RWPE2 (cell line): ENCODE results near the gene OBP2A.
A peak's percentile ranks its signal among the peaks of the same experiment; 100 is the strongest.

Experiments
- ATAC-seq: fragments of 200-7000 bp; cut with Tn5 transposase; 3 replicates; pipeline ENCODE4 v1.9.1; 2021; ENCODE audit warnings: low read depth
- DNase-seq: peaks from one replicate; pipeline ENCODE4 v3.0.0-alpha.2; 2020; ENCODE audit warnings: low spot score
- H3K27ac ChIP-seq: fragments of 450-650 bp; 2 replicates; pipeline ENCODE4 v1.5.1; 2017; ENCODE audit warnings: mild to moderate bottlenecking; ENCODE audit not compliant: poor library complexity, severe bottlenecking
- H3K27me3 ChIP-seq: fragments of 250-450 bp; sonication (Bioruptor Pico); 2 replicates; pipeline ENCODE4 v1.5.1; 2021; ENCODE audit warnings: mild to moderate bottlenecking, moderate library complexity; ENCODE audit not compliant: insufficient read depth, poor library complexity, severe bottlenecking
- H3K36me3 ChIP-seq: fragments of 250-450 bp; sonication (Bioruptor Pico); 2 replicates; pipeline ENCODE4 v1.5.1; 2020; ENCODE audit warnings: low read depth, mild to moderate bottlenecking, moderate library complexity
- H3K4me1 ChIP-seq: fragments of 250-450 bp; sonication (Bioruptor Pico); 2 replicates; pipeline ENCODE4 v1.5.1; 2021; ENCODE audit warnings: mild to moderate bottlenecking, moderate library complexity; ENCODE audit not compliant: insufficient read depth, poor library complexity, severe bottlenecking
- H3K4me3 ChIP-seq: fragments of 250-450 bp; sonication (Bioruptor Pico); 2 replicates; pipeline ENCODE4 v1.5.1; 2021; ENCODE audit warnings: mild to moderate bottlenecking, moderate library complexity; ENCODE audit not compliant: severe bottlenecking
- H3K9me3 ChIP-seq: fragments of 250-450 bp; sonication (Bioruptor Pico); 2 replicates; pipeline ENCODE4 v1.5.1; 2021; ENCODE audit warnings: mild to moderate bottlenecking, moderate library complexity; ENCODE audit not compliant: severe bottlenecking
- TF ChIP-seq, protein P1 (sequence below): fragments of 450-650 bp; IDR thresholded peaks from one replicate; pipeline ENCODE4 v1.5.1; 2017; ENCODE audit warnings: mild to moderate bottlenecking, moderate library complexity; ENCODE audit not compliant: poor library complexity, severe bottlenecking

Gene OBP2A

GRCh38 chr9:135523521-135524129 lies 22.3 kb upstream of the OBP2A start:
- Histone ChIP-seq H3K4me1 (no peaks in the 10 kb centered on the region), H3K27me3 (no peaks in the 10 kb centered on the region), H3K36me3 (no peaks in the 10 kb centered on the region), H3K9me3 (no peaks in the 10 kb centered on the region), H3K4me3 (no peak overlapping the region), H3K27ac (no peak overlapping the region)
- ATAC-seq, result no peak
- peak; percentile 34 for DNase-seq
- TF ChIP-seq, protein P1, sequence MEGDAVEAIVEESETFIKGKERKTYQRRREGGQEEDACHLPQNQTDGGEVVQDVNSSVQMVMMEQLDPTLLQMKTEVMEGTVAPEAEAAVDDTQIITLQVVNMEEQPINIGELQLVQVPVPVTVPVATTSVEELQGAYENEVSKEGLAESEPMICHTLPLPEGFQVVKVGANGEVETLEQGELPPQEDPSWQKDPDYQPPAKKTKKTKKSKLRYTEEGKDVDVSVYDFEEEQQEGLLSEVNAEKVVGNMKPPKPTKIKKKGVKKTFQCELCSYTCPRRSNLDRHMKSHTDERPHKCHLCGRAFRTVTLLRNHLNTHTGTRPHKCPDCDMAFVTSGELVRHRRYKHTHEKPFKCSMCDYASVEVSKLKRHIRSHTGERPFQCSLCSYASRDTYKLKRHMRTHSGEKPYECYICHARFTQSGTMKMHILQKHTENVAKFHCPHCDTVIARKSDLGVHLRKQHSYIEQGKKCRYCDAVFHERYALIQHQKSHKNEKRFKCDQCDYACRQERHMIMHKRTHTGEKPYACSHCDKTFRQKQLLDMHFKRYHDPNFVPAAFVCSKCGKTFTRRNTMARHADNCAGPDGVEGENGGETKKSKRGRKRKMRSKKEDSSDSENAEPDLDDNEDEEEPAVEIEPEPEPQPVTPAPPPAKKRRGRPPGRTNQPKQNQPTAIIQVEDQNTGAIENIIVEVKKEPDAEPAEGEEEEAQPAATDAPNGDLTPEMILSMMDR, result no peak

GRCh38 chr9:135524130-135524861 lies 21.6 kb upstream of the OBP2A start:
- ATAC-seq, result no peak
- peak; percentile 25 for DNase-seq
- TF ChIP-seq, protein P1, result no peak
- no peaks in the 10 kb centered on the region for H3K27me3 ChIP-seq
- H3K4me1 ChIP-seq, result no peaks in the 10 kb centered on the region
- no peak overlapping the region for H3K4me3 ChIP-seq
- H3K36me3 ChIP-seq, result no peaks in the 10 kb centered on the region
- no peaks in the 10 kb centered on the region for H3K9me3 ChIP-seq
- no peak overlapping the region for H3K27ac ChIP-seq

GRCh38 chr9:135525241-135526088 lies 20.5 kb upstream of the OBP2A start:
- Histone ChIP-seq H3K36me3 (no peaks in the 10 kb centered on the region), H3K27me3 (no peaks in the 10 kb centered on the region), H3K4me1 (no peaks in the 10 kb centered on the region), H3K4me3 (no peak overlapping the region), H3K9me3 (no peaks in the 10 kb centered on the region), H3K27ac (no peak overlapping the region)
- TF ChIP-seq, protein P1, result no peak
- peak; percentile 51 for DNase-seq
- no peak for ATAC-seq

DNA sequence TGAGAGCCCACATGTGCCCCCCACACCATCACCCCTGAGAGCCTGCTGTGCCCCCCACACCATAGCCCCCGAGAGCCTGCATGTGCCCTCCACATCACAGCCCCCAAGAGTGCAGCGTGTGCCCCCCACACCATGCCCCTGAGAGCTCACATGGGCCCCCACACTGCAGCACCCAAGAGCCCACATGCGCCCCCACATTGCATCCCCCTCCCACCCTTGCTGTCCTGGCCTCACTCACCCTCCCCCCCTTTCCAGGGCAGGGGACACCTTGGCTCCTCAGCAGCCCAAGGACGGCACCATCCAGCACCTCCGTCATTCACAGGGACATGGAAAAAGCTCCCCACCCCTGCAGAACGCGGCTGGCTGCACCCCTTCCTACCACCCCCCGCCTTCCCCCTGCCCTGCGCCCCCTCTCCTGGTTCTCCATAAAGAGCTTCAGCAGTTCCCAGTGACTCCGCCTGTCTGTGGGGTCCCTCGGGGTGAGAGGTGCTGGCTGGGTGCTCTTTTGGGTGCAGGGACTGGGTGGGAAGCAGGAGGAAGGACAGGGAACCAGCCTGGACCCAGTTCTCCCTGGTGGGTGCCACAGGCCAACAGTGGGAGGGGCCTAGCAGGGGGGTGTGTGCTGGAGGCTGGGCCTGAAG lies 19.7 kb upstream of the OBP2A start:
- TF ChIP-seq, protein P1, result no peak
- H3K4me3 ChIP-seq, result no peak overlapping the region
- no peaks in the 10 kb centered on the region for H3K9me3 ChIP-seq
- H3K27ac ChIP-seq, result no peak overlapping the region
- ATAC-seq (no peak), DNase-seq (no peak)
- H3K27me3 ChIP-seq, result peaks cover 3% of the 10 kb centered on the region
- H3K36me3 ChIP-seq, result no peaks in the 10 kb centered on the region
- no peaks in the 10 kb centered on the region for H3K4me1 ChIP-seq
